ENCODE data around the gene FAM20C.
"Not testable (repeated sequence)": the region's sequence is repeated elsewhere in the genome, so short reads cannot be mapped to it uniquely, and the experiment has no call there.

The FAM20C gene

DNA sequence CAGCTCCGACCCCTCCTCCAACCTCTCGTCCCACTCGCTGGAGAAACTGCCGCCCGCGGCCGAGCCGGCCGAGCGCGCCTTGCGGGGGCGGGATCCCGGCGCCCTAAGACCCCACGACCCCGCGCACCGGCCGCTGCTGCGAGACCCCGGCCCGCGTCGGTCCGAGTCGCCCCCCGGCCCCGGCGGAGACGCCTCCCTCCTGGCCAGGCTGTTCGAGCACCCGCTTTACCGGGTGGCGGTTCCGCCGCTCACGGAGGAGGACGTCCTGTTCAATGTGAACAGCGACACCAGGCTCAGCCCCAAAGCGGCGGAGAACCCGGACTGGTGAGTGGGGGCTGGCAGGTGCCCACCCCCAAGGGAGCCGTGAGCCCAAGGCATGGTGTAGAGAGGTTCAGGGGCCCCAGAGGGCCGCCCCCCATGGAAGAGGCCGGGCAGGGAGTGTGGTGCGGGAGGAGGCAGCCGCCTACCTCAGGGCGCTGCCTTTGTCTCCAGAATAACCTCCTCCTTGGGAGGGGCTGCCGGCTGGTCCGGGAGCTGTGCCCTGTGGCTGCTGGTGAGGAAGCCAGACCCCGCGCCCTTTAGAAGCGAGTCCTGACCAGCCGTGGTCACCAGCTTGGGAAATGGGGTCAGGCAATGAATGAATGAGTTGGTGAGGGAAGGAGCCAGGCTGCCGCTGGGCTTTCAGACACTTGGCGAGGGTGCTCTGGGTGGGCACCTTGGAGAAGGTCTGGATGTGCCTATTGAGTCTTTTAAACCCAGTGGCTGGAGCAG lies 1.3 kb downstream of the FAM20C start:
- DNase-seq: peak; percentile 11

DNA sequence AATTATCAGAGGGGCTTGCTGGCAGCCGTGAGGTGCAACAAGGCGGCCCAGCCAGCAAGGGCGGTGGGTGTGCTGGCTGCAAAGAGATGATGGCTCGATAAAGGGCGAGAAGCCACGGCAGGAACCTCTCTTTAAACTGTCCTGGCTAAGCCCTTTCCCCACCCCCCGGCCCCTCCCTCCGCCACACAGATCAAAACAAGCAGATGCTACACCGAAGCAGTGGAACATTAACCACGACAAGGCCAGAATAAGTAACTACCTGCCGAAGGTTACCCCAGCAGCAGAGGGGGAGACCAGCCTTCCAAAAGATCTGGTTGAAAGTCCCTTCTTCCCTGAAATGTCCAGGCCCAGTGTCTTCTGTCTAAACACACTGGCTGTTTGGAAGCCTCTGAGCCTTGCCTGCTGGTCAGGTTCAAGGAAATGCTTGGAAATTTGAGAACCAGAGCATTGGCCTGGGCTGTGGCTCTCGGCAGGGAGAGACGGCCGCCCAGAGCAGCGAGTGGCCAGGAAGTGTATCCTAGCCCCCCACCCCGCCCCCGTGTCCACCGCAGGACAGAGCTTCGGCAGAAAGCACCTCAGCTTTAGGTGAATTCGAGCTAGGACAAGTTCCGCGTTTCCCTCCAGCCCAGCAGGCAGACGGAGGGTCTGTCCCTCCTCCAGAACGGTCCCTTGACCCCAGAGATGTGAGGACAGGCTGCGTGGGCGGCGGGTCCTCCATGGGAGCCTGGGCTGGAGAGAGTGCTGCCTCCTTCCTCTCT lies 2.1 kb downstream of the FAM20C start:
- no peak for DNase-seq

DNA sequence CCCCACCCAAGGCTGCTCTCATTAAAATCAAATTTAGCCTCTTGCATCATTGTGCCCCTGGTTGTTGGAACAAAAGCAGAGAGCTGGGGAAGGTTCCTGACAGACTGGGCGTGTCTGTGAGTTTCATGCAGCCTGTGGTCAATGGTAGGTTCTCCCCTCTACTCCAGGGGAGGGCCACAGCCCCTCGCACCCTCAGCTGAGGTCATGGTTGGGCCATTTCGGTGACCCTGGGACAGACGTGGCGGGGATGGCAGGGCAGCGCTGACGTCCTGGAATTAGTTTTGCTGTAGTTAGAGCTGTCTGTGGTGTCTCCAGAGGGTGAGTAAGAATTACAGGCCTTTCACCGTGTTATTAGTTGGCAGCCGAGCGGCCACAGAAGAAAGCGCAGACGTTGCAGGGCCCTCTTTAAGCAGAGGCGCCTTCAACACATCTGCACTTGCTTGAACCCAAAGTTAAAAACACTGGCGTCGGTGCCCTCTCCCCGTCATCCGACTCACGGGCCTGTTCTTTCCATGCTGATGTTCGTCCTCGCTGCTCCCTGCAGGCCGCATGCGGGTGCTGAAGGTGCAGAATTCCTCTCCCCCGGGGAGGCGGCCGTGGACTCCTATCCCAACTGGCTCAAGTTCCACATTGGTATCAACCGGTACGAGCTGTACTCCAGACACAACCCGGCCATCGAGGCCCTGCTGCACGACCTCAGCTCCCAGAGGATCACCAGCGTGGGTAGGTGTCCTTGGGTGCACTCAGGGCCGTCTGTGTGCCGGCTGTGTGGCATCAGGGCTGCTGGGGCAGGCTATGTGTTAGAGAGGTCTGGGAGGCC lies 2.8 kb downstream of the FAM20C start:
- no peak for DNase-seq

DNA sequence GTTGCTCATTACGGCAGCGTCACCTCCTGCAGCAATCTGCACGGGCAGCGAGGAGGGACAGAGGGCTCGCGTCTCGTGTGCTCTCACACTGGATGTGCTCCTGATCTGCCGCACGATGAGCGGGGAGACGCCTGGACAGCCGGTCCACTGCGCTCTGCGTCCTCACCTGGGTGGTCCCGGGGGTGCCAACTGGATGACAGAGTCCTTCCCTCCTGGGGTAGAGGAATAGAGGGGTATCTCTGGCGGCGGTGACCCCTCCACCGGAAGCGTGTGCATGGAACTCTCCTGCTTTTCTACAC lies 3.4 kb downstream of the FAM20C start:
- DNase-seq: no peak

DNA sequence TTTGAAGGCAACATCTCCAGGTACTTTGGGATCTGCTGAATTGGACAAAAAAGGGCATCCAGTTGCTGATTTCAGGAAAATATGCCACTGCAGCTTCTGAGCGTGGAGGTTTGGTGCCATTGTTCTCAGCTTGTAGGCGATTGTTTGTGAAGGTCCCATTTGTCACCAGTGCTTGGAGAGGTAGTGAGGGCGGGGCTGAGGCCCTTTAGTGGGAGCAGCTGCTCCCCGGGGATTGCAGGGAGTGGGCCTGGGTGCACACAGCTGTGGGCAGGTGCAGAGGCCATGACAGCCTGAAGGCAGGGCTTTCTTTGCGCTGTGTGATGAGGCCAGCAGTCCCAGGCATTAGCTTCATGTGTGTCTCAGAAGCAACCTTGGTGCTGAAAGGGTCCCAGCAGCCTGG lies 3.9 kb downstream of the FAM20C start:
- no peak for DNase-seq

DNA sequence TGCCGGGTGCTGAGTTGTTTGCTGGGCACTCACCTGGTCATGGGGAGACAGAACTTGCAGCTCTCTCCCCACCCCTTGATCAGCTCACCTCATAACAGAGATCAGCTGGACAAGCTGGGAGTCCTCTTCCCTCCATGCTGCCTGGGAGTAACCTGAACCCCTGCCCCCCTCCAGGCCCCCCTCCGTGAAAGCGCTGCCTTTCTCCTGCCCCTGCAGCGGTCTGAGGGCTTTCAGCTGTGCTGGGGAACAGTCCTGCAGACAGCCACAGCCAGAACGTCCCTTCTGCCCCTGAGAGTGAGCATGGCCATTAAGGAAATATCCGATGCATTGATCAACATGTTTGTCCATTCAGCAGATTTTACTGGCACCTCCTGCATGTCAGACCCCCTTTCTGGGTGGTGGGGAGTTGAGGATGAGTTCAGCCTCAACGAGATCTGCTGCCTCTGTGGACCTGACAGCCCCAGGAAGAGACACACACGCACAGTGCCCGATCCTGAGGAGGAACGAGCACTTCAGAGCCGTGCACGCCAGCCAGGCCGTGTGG lies 4.5 kb downstream of the FAM20C start:
- no peak for DNase-seq

DNA sequence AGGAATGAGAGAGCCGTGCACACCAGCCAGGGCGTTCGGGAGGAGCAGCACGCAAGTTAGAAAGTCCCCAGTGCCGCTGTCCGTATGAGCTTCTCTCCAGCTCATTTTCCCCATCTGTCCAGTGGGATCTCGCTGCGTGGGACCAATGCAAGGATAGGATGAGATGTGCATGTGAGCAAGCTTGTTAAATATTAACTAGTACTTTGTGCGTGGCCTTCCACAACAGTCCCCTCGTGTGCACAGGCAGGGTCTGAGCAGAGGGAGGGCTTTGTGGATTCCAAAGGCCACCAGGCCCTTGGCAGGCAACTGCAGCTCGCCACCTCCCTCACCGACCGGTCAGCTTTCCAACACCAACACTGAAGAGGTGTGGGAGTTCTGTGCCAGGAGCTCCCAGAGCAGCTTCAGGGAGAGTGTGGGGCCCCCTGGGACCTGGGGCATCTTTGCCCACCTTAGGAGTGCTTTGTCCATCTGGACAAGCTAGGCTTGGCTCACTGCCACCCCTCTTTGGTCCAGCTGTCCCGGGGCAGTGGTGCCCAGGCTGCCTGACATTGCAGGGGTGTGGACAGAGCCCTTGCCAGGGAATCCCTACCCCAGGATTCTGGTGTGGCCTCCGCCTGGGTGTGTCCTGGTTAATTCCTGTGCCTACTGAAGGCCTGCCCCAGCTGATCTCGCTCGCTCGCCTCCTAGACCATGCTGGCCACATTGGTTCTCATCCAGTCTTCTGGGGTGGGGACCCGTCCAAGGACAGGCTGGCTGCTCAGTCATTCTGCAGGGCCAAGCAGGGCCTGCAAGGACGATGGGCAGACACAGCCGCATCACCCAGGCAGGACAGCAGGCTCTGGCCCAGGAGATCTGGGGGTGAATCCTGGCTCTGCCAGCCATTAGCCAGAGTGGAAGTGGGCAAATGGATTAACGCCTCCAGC lies 5.3 kb downstream of the FAM20C start:
- no peak for DNase-seq

DNA sequence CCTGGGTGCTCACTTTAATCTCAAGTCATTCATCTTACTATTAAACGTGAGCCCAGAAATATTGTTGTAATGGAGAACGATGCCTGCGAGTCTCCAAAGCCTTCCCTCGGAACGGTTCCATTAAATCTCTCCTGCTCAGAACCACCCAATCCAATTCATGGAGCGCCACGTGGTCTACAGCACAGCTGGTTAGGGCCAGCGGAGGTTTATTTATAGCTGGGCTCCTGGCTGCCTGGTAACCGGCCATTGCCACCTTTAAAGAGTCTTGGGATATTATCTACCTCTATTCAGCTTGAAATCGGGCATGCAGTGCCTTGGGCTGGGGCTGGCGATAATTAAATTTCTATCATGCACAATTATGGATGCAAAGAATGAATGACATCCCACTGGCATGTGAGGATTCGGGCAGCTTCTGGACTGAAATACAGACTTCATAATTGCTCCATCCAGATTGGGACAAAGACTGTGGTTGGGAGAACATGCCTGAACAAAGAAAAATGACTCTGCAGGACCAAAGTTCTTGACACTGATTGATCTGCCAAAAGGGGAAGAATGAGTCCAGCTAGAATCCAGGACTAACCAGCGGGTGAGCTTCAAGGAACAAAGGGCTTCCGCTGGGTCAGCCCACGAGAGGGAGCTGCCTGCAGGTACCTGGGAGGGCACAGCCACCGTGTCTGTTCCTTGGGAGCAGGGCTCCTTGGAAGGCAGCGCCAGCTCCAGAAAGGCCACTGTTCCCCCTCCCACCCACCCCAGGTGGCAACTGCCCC lies 7.3 kb downstream of the FAM20C start:
- no peak for DNase-seq

DNA sequence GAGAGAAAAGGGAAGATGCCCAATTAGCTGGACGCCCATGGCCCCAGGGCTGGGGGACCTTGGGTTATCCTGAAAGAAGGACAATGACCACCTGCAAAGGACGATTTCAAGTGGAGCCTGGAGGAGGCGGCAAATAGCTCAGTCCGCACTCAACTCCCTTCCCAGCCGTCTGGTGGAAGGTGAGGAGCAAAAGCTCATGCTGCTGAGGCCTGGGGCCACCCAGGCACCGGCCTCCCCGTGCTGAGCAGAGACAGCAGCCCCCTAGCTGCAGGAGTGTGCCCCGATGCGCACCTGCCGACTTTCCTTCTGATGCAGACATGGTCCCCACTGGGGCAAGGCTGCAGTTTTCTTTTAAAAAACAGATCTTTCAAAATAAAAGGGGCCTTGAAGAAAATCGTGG lies 7.9 kb downstream of the FAM20C start:
- DNase-seq: no peak

DNA sequence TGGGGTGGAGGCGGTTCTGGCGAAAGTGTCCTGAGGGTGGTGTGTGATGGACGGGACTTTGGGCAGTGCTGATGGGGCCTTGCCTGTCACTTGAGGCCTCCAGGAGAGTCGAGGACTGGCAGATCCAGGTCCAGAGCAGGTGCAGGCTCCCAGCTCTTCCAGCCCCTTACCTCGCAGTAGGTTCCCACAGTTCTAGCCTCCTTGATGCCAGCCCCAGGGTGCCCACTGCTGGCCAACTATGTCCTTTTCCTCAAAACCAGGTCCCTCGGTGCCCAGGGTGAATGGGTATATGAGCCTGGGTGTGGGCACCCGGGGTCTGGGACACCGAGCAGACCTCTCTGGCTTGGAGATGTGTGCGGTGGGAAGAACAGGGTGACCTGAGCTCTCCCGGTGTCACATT lies 8.3 kb downstream of the FAM20C start:
- no peak for DNase-seq

DNA sequence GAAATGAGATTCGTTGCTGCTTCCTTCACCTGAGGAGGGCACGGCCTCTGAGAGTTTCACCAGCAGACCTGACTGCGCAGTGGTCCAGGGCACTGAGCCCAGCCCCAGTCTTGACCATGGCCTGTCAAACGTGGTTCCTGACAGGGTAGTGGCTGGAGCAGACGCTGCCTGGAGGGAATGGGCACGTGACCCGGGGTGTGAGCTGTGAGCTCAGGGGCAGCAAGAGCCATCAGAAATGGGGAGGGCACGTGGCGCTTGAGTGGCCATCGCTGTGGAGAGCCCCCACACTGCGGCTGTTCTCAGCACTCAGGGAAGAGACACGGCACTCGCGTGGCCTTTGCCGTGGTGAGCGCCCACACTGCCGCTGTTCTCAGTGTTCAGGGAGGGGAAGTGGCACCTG lies 12.0 kb downstream of the FAM20C start:
- no peak for DNase-seq

DNA sequence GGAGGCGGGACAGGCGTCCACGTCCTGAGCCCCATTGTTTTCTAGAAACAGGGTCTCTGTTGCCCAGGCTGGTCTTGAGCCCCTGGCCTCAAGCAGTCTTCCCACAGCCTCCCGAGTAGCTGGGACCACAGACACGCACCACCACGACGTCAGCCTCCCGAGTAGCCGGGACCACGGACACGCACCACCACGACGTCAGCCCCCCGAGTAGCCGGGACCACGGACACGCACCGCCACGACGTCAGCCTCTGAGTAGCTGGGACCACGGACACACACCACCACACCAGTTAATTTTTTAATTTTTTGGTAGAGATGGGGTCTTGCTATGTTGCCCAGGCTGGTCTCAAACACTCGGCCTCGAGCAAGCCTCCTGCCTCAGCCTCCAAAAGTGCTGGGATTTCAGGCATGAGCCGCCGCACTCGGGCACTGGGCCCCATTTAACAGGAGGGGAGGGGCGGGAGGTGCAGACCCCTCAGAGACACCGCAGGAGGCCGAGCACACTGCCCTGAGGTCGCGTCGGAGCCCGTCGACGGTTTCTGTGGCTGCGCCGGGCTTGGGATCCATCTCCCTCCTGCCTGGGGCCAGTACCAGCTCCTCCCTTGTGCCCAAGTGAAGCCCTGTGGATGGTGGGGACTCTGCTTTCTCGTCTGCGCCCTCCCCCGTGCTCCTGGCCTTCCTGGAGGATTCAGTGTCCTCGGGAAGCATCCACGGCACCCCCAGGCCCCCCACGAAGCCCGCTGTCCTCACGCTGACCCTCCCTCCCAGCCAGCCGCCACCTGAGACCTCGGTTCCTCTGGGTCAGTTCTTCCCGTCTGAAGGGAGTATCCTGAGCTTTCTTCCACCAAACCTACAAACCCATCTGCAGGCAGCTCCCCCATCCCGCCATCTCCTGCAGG lies 13.0 kb downstream of the FAM20C start:
- DNase-seq: no peak

DNA sequence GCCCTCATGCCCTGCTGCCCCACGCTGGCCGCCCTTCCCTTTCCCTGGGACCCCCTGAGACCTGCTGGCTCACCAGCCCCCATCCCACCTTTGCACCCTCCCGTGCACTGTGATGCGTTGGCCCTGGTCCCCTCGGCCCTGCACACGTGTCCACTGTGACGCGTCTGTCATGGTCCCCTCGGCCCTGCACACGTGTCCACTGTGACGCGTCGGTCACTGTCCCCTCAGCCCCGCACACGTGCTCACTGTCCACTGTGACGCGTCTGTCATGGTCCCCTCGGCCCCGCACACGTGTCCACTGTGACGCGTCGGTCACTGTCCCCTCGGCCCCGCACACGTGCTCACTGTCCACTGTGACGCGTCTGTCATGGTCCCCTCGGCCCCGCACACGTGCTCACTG lies 14.0 kb downstream of the FAM20C start:
- not testable (repeated sequence) for DNase-seq

DNA sequence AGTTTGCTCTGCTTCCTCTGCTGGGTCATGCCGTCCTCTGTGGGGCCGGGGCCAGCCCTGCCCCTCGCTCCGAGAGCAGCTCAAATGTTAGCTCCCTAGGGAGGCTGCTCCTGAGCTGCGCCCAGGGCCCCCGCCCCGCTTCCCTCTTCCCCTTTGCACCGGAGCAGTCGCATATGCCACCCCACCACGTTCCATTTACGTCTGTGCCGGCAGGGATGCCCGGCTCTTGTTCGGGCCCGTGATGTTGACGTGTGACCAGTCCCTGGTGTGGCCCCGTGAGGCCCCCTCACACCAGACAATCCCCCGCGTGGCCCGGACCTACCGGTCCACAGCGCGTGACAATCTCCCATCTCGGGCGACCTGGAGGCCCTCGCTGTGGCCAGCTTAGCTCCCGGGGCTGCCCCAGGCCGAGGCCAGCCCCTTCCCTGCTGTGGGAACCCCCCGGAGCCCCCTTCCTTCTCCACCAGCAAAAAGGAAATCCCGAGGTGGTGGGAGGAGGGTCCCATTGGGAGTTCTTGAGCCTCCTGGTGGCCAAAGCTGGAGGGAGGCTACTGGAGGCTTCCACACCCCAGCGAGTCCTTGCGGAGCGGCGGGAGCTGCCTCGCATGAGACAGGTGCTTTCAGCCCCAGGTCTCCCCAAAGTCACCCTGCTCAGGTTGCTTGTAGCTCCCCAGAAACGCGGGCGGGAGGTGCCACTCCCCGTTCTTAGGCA lies 15.2 kb downstream of the FAM20C start:
- DNase-seq: no peak

DNA sequence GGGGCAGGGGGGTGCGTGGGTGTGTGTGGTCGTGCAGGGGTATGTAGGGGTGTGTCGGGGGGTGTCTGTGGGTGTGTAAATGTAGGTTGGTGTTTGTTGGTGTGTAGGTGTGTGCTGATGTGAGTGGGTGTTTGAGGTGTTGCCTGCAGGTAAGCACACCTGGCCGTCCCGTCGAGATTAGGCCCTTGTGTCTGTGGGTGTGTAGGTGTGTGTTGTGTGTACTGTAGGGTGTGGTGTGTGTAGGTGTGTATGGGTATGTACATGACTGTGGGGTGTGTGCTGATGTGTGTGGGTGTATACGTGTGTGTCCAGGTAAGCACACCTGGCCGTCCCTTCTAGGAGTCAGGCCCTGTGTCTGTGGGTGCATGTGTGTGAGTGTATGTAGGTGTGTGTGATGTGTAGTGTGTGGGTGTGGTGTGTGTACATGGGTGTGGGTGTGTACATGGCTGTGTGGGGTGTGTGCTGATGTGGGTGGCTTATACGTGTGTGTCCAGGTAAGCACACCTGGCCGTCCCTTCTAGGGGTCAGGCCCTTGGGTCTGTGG lies 15.8 kb downstream of the FAM20C start:
- no peak for DNase-seq

DNA sequence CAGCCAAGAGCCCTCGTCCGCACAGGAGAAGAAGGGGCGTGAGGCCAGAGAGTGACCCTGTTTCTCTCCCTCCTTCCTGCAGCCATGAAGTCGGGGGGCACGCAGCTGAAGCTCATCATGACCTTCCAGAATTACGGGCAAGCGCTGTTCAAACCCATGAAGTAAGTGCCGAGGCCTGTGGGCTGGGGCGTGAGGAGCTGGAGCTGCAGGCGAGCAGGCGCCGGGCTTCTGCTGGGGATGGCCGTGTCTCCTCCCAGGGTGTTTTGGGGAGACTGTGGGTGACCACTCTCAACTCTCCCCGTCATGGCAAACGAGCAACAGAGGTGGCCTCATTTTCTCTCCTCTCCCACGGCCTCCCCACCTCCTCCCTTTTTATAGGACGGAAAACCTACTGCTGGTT lies 16.4 kb downstream of the FAM20C start:
- DNase-seq: no peak

DNA sequence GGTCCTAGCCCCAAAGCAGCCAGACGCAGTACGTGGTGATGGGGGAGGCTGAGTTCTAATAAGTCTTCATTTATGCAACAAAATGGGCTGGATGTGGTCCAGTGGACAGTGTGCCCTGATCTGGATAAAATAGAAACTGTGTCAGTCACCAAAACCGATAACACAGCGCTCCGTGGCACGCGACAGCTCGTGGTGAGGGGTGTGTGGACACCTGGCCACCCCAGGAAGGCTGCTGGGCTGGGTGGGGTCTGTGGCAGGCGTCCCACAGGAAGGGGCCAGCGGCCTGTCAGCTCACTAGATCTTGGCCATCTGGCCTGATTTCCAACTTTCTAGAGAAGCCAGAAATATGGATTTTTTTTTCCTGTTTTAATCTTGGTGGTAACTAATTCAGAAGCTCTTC lies 17.0 kb downstream of the FAM20C start:
- DNase-seq: no peak

DNA sequence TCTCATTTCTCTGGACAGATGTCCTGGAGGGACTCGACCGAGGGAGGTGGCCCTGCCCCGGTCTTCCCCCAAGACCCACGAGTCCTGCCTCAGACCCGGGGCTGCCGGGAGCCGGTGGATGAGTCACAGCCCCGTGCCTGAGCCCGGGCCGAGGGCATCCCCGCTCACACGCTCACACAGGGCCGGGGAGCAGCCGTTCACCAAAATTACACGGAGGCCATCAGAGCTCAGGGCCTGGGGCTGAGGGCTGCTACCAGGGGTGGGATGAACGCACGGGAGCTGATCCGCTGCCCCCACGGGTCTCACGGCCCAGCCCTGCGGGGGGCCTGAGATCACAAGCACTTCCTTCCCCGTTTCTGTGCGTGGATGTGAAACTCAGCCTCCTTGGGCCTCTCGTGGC lies 17.5 kb downstream of the FAM20C start:
- DNase-seq: no peak

DNA sequence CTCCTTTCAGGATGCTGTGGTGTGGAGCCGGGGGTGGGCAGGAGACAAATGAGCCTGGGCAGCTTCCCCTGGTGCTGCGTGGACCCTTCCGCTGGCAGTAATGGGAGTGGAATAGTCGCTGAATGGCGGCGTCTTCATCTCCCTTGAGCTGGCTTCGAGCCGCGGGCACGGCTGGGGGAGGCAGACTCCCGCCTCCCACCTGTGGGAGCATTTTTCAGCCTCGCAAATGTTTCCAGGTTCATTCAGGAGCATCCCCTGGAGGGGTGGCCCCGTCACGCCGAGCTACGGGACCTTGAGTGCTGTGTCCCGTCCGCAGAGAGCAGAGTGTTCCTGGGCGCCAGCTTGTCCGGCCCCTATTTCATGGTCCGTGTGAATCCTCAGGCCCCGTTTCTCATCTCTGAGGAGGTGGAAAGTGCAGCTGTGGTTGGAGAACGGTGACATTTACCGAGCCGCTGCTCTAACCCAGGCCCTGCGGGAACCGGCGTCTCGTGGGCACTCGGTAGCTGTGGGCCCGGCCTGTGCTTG lies 18.1 kb downstream of the FAM20C start:
- no peak for DNase-seq

All from midbrain (tissue), 1 donor.